Esophagus squamous epithelium (tissue), 4 donors: ENCODE measurements around the gene ABCC2.

Experiments
- CTCF ChIP-seq, 6 experiments: fragments of 450-650 bp in 4 of 6; fragments of 200-600 bp in 2 of 6; sonication (generic) in 2 of 6; IDR thresholded peaks; one replicate each; pipeline ENCODE4 v1.5.1; 2016 to 2019; ENCODE audit warnings: antibody characterized with exemption in 6 of 6, mild to moderate bottlenecking in 4 of 6, moderate library complexity in 4 of 6
- POLR2A ChIP-seq, 4 donors: fragments of 450-650 bp; IDR thresholded peaks; one replicate each; pipeline ENCODE4 v1.6.1; 2017; ENCODE audit warnings: antibody characterized with exemption in 4 of 4, mild to moderate bottlenecking in 4 of 4, moderate library complexity in 3 of 4

GRCh38 chr10:99874341-99875085 is 92.1 kb downstream of the ABCC2 start:
- TF ChIP-seq CTCF (IDR thresholded peaks at IDR 0.05) (no peak), POLR2A (IDR thresholded peaks at IDR 0.05) (no peak)
